Left renal pelvis (tissue), 4 donors: Measurements from ENCODE around the gene AJAP1. TPM values are rescaled to one million over a fixed set of nuclear protein-coding genes. Genes with fewer than 3 reads are reported as not detected.

ENCODE experiments used
- DNase-seq, 4 donors: peaks; one replicate each; pipeline ENCODE4 v3.0.0-alpha.2; 2013; ENCODE audit warnings: low read depth in 4 of 4, low spot score in 3 of 4
- polyA plus RNA-seq, 4 donors: library from polyadenylated mRNA; unstranded; fragments of 120-200 nt; gene quantifications; one replicate each; pipeline ENCODE4 v1.2.1, GENCODE V29; 2013; ENCODE audit not compliant: insufficient read length in 4 of 4

AJAP1 gene
- polyA plus RNA-seq, 4 donors, result 1.2 to 1.9 (median 1.4) TPM

DNA sequence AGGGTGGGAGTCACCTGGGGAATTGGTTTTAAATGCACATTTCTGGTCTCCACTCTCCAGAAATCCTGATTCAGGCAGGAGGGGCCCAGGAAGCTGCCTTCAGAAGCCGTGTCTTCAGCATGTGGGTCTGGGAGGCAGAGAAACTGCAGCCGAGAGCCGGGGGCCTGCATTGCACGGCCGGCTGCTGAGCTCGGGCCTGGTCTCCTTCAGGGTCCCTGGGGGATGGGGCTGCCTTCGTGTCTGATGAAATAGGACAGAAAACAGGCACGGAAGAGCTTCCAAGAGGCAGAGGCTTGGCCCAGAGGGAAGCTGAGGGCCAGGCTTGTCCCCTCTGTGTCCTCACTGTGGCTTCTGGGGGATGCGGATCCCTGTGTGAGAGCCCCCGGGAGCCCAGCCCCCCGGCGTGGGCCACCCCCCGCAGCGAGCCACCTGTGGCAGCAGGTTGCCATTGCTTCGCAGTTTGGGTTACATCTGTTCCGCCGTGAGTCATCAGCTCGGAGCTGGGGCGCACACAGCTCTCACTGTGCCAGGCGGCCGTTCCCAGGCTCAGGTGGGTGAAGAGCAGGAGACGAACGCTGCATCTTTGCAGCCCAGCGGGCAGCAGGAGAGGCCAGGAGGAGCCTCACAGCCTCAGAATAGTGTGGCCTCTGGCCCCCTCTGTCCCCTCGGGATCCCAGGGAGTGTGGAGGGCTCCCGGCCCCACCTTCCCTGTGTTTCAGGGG, 72.4 kb downstream of the AJAP1 start:
- no peak for DNase-seq

DNA sequence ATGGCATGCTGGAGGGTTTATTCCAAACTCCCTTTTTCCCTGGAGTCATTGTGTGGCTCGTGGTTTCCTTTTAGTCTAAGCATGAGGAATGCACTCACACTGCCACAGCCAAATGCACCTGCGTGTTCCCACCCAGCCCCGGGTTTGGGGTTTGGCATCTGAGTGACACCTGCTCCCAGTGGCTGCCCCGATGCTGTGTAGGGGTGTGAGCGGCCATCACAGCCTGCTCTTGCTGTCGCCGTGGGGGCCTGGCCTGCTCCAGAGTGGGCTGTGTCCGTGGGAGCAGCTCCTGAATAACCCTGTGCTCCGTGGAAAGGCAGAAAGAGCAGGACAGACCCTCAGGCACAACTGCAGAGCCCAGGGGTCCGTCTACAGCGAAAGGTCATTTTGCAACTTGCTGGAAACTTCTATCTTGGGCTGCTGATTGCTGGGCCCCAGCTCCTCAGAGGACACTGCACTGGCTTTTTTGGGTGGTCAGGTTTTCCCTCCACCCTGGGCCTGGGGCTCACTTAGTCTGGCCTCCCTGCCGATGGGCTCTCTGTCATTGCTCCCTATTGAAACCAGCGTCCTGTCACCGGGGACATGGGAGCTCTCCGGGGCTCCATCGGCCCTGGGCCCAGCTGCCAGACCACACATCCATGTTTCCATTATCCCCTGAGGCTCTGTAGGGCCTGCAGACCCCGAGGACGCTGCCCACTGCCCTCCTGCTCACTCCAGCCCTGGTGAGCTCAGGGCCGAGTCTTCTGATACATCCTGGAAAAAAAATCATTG, 74.1 kb downstream of the AJAP1 start:
- no peak for DNase-seq

DNA sequence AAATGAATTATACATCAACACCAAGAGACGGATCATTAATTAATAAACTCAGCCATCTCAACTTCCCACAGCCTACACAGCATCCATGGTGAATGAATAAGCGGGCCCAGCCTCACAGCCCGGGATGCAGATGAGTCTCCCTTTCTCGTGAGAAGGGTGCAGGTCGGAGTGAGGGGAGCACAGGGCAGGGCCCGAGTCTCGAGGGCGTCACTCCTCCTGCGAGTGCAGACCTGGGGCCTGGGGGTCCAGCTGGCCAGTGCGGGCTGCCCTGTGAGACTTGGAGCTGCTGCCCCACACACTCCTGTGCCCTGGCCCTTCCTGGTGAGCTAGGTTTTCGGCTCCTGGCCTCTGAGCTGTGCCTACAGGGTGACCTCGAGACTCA, 74.7 kb downstream of the AJAP1 start:
- DNase-seq, result no peak

GRCh38 chr1:4730078-4730477, 75.7 kb downstream of the AJAP1 start:
- DNase-seq, result no peak

- DNase-seq, result no peak
Observed at GRCh38 chr1:4733446-4734177, 79.2 kb downstream of the AJAP1 start.

DNA sequence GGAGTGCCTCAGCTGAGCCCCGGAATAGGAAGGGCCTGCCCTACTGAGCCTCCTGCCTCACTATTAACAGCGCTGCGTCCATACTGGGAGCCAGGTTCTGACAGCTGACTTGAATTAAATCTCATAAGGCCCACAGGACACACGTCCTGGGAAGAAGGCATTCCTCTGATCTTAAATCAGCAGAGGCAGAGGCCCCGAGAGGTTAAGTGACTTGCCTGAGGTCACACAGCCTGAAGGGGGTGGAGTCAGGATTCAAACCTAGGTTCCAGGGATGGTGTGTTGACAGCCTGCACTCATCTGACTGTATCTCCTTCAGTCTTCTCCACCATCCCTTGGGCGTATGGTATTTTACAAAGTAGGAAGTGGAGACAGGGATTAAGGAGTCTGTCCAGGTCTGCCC, 79.8 kb downstream of the AJAP1 start:
- no peak for DNase-seq

DNA sequence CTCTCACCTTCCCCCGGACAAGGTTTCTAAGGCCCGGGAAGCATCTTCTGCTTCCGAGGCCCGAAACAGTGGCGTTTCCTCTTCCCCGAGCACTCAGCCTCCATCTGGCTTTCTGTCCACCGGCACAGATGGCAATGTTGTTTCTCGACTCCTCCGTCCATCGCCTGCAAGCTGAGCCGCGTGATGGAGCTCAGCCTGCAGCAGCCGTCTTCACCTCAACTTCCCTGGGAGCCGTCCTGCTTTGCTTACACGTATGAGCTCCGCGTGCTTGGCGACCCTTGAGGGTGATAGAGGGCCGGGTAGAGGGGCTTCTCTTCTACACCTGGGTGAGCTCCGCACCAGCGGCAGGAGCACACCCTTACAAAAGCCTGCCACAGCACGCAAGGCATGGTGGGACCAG, 80.4 kb downstream of the AJAP1 start:
- no peak for DNase-seq

DNA sequence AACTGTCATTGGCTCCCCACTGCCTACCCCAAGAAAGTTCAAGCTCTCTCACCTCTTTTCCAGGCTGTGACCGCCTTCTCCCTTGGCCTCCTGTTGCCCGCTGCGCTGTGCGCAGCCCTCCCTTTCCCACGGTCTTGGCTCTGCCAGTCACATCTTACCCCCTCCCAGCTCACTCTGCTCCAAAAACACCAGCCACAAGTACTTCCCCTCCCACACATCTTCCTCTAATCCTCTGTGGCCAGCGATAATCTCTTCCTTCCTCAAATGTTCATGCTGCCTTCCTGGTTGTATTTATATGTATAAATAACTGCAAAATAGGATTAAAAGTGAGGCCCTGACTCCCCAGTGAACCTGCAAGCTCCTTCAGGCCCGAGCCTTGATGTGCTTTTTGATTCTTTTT, 81.8 kb downstream of the AJAP1 start:
- DNase-seq, result no peak

DNA sequence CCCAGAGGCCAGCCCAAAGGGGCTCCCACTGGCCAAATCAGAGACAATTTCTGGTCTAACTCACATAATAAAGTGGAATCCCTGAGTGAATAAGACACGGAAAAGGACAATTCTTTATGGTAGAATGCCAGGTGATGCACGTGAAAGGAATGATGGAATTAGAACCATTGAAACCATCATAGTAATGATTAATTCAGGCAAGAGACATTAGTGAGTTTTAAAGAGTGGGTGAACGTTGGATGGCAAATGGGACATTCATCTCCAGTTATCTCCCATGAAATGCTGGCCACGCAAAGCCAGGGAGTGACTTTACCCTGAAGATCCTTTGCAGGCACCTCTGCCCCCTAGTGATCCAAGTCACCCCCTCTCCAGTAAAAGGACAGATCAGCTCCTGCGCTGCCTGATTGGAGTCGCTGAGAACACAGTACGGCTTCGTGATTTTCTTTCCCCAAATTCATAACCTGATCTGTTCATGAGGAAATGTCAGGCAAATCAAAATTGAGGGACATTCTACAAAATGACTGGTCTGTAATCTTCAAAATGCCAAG, 87.5 kb downstream of the AJAP1 start:
- DNase-seq, result no peak

GRCh38 chr1:4743978-4744750, 89.8 kb downstream of the AJAP1 start:
- DNase-seq, result no peak

DNA sequence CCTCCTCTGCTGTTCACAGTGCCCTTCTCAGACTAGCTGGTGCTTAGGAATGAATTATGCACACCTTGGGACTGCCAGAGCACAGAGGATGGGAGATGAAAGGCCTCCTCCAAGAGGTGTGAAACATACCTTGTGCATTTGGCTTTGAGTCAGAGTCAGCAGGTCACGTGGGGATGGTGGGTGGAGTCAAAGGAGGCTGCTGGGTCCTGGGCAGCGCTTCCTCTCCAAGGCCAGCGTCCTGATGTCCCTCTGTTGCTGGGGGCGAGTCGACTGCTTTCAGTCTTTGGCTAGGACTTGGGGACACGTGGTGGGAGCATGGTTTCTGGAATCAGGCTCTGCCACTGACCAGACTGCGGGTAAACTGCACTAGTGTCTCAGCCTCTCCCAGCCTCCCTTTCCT, 91.2 kb downstream of the AJAP1 start:
- no peak for DNase-seq

- no peak for DNase-seq
Observed at GRCh38 chr1:4749406-4749805, 95.0 kb downstream of the AJAP1 start.

GRCh38 chr1:4750177-4750576, 95.8 kb downstream of the AJAP1 start:
- DNase-seq, result no peak

DNA sequence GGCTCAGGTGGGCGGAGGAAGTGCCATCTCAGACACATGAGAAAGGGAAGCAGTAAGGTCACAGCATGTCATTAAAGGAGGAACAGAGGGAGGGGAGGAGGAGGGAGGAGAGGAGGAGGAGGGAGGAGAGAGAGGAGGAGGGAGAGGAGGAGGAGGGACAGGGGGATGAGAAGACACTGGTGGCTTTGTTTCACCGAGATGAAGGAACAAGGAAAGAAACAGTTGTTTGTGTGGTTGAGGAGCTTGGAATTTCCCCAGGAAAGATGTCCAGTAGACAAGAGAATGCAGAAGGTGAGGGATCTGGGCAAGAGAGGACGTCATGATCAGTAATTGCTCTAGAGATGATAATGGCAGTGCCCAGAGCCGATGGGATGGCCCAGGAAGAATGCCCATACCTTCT, 97.7 kb downstream of the AJAP1 start:
- DNase-seq, result no peak

DNA sequence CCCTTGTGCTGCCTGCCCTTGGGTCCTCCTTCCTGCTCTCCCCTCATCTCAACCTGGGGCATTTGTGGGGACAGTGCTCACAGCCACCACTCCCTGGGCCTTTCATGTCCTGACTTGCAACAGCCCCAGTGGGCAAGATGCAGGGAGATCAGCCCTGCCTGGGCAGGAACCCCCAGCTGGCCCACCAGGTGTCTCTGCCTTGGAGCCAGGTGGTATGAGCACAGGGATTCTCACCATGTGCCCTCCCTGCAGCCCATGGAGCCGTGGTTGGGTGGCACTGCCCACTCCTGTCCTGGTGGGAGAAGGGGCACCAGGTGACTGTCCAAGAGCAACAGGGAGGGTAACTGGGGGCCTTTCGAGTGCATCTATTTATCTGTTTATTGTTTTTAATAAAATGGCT, 100.4 kb downstream of the AJAP1 start:
- no peak for DNase-seq

GRCh38 chr1:4755301-4755845, 101.0 kb downstream of the AJAP1 start:
- no peak for DNase-seq

GRCh38 chr1:4755864-4756504, 101.6 kb downstream of the AJAP1 start:
- DNase-seq, result no peak

DNA sequence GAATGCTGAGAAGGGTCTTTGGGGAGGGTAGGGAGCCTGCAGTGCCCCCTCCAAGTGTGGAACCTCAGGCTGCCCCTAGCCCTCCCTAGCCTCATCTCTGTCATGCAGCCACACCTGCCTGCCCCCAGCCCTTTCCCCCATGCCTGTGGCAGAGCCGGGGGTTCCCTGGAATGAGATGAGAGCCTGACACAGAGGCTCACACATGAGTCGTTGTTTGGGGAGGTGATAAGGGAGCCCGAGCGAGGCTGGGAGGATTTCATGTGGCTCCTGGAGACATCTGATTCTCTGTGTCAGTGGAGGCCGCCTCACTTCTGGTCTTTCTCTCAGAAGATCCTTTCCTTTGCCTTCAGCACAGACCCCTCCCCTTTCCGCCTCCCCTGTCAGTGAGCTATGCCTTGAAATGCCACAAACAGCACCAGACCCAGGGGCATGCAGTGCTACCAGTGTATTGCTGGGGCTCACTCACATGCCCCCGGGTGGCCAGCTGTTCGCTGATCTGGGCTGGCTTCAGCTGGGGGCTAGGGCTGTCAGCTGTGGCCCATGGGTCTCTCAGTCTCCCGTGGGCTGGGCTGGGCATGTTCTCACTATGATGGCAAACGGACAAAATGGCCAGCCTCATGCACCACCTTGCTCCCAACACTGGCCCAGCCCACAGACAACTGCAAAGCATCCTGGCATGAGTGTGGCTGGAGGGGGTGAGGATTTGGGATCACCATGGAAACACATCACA, 102.6 kb downstream of the AJAP1 start:
- DNase-seq, result no peak

DNA sequence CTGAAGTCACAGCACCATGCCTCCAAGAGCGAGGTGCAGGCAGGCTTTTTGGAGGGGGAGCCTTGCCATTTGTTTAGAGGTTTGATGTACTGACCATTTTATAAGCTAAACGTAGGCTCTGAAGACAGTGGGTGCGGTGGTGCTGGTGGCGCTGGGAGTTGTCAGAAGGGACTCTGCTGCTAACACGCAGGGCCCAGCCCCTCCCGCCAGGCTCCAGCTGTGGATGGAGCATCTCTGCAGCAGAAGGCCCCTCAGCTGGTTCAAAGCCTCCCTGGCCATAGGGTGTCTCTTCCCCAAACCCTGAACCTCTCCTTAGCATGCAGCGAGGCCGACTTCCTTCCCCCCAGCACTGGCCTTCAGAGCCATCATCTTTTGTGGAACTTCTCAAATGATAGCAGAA, 105.3 kb downstream of the AJAP1 start:
- DNase-seq, result no peak
